Stomach (tissue), 9 donors: ENCODE measurements around the gene DIPK1B. TPM values are rescaled to one million over a fixed set of nuclear protein-coding genes. Genes with fewer than 3 reads are reported as not detected.

Experiments used
- DNase-seq, 2 donors: peaks; one replicate each; pipeline versions ENCODE4 v3.0.0 to v3.0.0-alpha.2; 2013 to 2019
- H3K27ac ChIP-seq, 5 donors: fragments of 200-600 bp in 4 of 5; sonication (generic) in 4 of 5; one replicate each; pipeline ENCODE4 v1.5.1; 2013 to 2019; ENCODE audit warnings: mild to moderate bottlenecking in 1 of 5, moderate library complexity in 1 of 5
- H3K27me3 ChIP-seq, 3 donors: fragments of 200-600 bp; sonication (generic); one replicate each; pipeline ENCODE4 v1.5.1; 2017 to 2019; ENCODE audit warnings: mixed run types in 1 of 3
- H3K36me3 ChIP-seq, 4 donors: fragments of 200-600 bp; sonication (generic); 1 replicate in 3 of 4; 2 replicates in 1 of 4; pipeline ENCODE4 v1.5.1; 2016 to 2019
- H3K4me1 ChIP-seq, 4 donors: fragments of 200-600 bp; sonication (generic); one replicate each; pipeline ENCODE4 v1.5.1; 2016 to 2019
- H3K4me3 ChIP-seq, 4 donors: fragments of 200-600 bp; sonication (generic) in 3 of 4; one replicate each; pipeline ENCODE4 v1.5.1; 2016 to 2019; ENCODE audit warnings: mild to moderate bottlenecking in 1 of 4
- H3K9me3 ChIP-seq, 4 donors: fragments of 200-600 bp; sonication (generic); one replicate each; pipeline ENCODE4 v1.5.1; 2016 to 2019
- EP300 ChIP-seq: sonication (generic); formaldehyde crosslinking; IDR thresholded peaks from one replicate; pipeline ENCODE4 v1.6.1; 2017; ENCODE audit warnings: antibody characterized with exemption
- POLR2A ChIP-seq, 4 donors: fragments of 450-650 bp; IDR thresholded peaks; one replicate each; pipeline ENCODE4 v1.6.1; 2016; ENCODE audit warnings: antibody characterized with exemption in 4 of 4, control low read depth in 2 of 4, mild to moderate bottlenecking in 1 of 4, moderate library complexity in 1 of 4
- POLR2AphosphoS5 ChIP-seq, 3 donors: sonication (generic); formaldehyde crosslinking; IDR thresholded peaks; one replicate each; pipeline ENCODE4 v1.6.1; 2016; ENCODE audit warnings: antibody characterized with exemption in 3 of 3
- WGBS, 5 donors: extraction: QIAGEN DNeasy Blood & Tissue Kit in 3 of 5; methylation state at CpG; one replicate each; pipeline versions ENCODE4 v1.1.5 to v1.1.7; 2013 to 2018; 5-methylcytosine and 5-hydroxymethylcytosine counted together
- intact Hi-C: fragments of 100-400 bp; cut with DNase I; formaldehyde crosslinking; loops from one replicate; pipeline ENCODE4 v1.15.1; 2023; ENCODE audit warnings: low total_unique reads
- polyA plus RNA-seq, 3 donors: library from polyadenylated mRNA; stranded (reverse); fragments of 200-250 nt; gene quantifications; one replicate each; pipeline ENCODE4 v1.2.3, GENCODE V29; 2013
- total RNA-seq, 5 donors: library from RNA; depleted of rRNA; stranded (reverse); fragments of >200 nt; gene quantifications; one replicate each; pipeline versions ENCODE4 v1.1.0 to v1.2.3, GENCODE V29; 2014 to 2016
- TF ChIP-seq, protein P1 (sequence below), 7 experiments: fragments of 450-650 bp in 4 of 7; fragments of 200-600 bp in 3 of 7; sonication (generic) in 3 of 7; IDR thresholded peaks; one replicate each; pipeline ENCODE4 v1.5.1; 2016 to 2019; ENCODE audit warnings: antibody characterized with exemption in 7 of 7, control low read depth in 2 of 7, mild to moderate bottlenecking in 1 of 7
- donor health status: healthy with polysubstance abuse.
- donor health status: Bipolar disorder and iron deficiency.
- donor health status: healthy.

DIPK1B gene
- total and polyA plus RNA-seq, 8 donors, result 0.45 to 10.4 (median 4.0) TPM; not detected in 1

DNA sequence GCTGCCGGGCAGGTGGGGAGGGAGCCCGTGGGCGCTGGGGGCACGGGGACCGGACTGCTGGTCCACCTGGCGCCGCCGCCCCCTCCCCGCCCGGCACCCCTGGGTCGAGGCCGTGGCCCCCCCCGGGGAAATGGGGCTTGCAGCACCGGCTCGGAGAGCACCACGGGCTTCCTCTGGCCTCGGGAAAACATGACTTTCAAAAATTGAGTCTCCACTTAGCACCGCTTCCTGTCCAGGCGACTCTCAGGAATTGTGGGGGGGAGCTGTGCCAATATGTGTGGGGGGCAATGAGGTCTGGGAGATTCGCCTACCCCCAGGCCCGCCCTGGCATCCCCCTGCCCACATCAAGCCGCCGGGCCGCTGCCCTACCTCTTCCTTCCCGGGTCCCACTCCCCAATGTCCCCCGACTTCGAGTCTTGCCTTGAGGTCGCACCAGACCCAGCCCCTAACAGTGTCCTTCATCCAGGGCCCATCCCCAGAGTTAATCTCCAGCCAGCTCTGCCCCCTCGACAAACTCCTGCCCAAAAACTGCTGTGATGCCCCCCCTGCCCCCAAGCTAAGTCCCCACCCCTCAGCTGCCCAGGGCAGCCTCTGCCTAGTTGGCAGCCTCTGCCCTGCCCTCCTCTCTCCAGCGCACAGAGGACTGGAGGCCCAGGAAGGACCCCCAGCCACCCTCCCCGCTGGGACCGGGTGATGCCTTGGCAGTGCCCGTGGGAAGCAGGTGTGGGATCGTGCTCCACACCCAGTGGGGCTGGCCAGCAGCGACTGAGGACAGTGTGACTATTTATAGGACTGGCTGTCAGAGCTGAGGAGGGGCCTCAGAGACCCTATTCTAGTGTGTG is 45.8 kb upstream of the DIPK1B start:
- no peaks in the 10 kb centered on the region for H3K36me3 ChIP-seq
- peak overlapping the region in 2 of 5 donors; percentile 13 to 57 for H3K27ac ChIP-seq
- H3K4me1 ChIP-seq, result peaks cover 11 to 41% (median 29%) of the 10 kb centered on the region in 4 donors
- peaks cover 0 to 95% (median 59%) of the 10 kb centered on the region in 3 donors for H3K27me3 ChIP-seq
- H3K9me3 ChIP-seq, result no peaks in the 10 kb centered on the region
- TF ChIP-seq POLR2A (IDR thresholded peaks at IDR 0.05) (no peak), EP300 (no peak), POLR2AphosphoS5 (IDR thresholded peaks at IDR 0.05) (no peak)
- TF ChIP-seq, protein P1, sequence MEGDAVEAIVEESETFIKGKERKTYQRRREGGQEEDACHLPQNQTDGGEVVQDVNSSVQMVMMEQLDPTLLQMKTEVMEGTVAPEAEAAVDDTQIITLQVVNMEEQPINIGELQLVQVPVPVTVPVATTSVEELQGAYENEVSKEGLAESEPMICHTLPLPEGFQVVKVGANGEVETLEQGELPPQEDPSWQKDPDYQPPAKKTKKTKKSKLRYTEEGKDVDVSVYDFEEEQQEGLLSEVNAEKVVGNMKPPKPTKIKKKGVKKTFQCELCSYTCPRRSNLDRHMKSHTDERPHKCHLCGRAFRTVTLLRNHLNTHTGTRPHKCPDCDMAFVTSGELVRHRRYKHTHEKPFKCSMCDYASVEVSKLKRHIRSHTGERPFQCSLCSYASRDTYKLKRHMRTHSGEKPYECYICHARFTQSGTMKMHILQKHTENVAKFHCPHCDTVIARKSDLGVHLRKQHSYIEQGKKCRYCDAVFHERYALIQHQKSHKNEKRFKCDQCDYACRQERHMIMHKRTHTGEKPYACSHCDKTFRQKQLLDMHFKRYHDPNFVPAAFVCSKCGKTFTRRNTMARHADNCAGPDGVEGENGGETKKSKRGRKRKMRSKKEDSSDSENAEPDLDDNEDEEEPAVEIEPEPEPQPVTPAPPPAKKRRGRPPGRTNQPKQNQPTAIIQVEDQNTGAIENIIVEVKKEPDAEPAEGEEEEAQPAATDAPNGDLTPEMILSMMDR (IDR thresholded peaks at IDR 0.05), result peak in 1 of 7 experiments; percentile 6
- H3K4me3 ChIP-seq, result peak overlapping the region; percentile 45 to 52 (median 48)
- 22 to 47% (median 28%) methylated on average over 16 to 35 of the region's 35 CpGs for WGBS, 5 donors
- no peak for DNase-seq
- intact Hi-C loops, result no loop called here

DNA sequence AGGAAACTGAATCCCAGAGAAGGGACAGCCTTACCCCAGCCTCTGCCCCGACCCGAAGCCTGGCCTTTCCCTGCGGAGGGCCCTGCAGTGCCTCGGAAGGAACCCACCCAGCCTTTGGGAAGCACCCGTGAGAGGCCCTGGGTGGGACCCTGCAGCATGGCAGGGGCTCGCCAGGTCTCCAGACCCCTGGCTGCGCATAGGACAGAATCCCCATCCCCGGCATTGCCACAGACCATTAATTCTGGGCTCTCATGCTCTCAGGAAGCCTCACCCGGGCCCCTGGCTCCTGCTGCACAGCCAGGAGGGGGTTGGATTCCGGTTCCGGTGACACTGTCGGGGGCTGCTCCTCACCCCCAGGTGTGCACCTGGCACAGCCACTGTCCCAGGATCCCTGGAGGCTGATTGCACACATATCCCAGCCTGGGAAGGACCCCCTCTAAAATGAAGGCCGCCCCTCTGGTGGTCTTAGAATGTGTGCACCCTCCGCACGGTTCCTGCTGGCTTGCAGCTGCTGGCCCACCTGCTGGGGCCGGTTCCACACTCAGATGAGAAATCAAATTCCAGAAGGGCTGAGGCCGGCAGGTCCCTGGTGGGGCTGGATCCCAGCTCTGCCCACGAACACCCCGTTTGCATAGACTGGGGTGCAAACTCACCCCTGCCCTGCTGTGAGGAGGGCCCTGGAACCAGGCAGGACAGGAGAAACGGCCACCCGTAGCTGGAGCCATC is 45.0 kb upstream of the DIPK1B start:
- WGBS, 5 donors, result 64 to 71% (median 69%) methylated on average over 8 to 21 of the region's 21 CpGs
- TF ChIP-seq POLR2AphosphoS5 (IDR thresholded peaks at IDR 0.05) (no peak), EP300 (no peak), POLR2A (IDR thresholded peaks at IDR 0.05) (no peak)
- TF ChIP-seq, protein P1 (IDR thresholded peaks at IDR 0.05), result no peak

DNA sequence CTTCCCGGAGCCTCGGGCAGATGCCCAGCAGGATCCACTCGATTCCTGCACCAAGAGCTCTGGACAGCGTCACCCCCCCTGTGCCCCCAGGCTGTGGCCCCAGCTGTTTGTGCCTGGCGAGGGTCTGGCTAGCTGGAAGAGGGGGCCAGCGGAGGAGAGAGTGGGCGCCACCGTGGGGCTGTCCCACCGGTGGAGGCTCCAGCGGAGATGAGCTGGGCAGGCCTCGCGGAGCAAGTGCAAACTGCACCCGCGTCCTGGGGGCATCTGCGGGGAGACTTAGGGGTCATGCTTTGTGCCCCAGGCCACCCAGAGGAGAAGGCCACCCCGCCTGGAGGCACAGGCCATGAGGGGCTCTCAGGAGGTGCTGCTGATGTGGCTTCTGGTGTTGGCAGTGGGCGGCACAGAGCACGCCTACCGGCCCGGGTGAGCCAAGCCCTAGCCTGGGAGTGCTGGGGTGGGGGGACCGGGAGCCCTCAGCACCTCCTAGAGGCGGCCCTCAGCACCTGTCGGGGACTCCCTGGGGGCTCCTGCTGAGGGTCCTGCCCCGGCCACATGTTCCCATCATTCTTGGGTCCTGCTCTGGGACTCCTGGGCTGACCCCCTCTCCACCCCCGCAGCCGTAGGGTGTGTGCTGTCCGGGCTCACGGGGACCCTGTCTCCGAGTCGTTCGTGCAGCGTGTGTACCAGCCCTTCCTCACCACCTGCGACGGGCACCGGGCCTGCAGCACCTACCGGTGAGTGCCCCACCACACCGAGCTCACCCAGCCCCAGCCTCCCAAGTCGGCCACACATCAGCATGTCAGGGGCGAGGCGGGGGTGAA is 44.2 kb upstream of the DIPK1B start:
- Histone ChIP-seq H3K9me3 (no peaks in the 10 kb centered on the region), H3K27me3 (peaks cover 0 to 83% (median 47%) of the 10 kb centered on the region in 3 donors), H3K4me3 (peak overlapping the region; percentile 45 to 52 (median 48)), H3K4me1 (peaks cover 11 to 44% (median 33%) of the 10 kb centered on the region in 4 donors), H3K27ac (peak overlapping the region in 2 of 5 donors; percentile 3 to 13), H3K36me3 (peaks cover 0 to 11% (median 10%) of the 10 kb centered on the region in 4 donors)
- TF ChIP-seq POLR2AphosphoS5 (IDR thresholded peaks at IDR 0.05) (no peak), EP300 (no peak), POLR2A (IDR thresholded peaks at IDR 0.05) (no peak)
- TF ChIP-seq, protein P1 (IDR thresholded peaks at IDR 0.05), result no peak
- 54 to 81% (median 63%) methylated on average over 10 to 40 of the region's 40 CpGs for WGBS, 5 donors
- intact Hi-C loops, result no loop called here
- no peak for DNase-seq

More for the DNA sequence above, 45.0 kb upstream of the DIPK1B start:
- Histone ChIP-seq H3K4me3 (peak overlapping the region; percentile 45 to 52 (median 48)), H3K9me3 (no peaks in the 10 kb centered on the region), H3K27me3 (peaks cover 0 to 91% (median 55%) of the 10 kb centered on the region in 3 donors), H3K36me3 (peaks cover 0 to 3% (median 2%) of the 10 kb centered on the region in 4 donors), H3K27ac (peak overlapping the region in 3 of 5 donors; percentile 3 to 13 (median 13)), H3K4me1 (peaks cover 11 to 49% (median 33%) of the 10 kb centered on the region in 4 donors)
- intact Hi-C loops, result no loop called here
- DNase-seq, result no peak
